ENCODE data around the gene SPATA16. TPM values are rescaled to one million over a fixed set of nuclear protein-coding genes. Genes with fewer than 3 reads are reported as not detected.
"Not testable (repeated sequence)": the region's sequence is repeated elsewhere in the genome, so short reads cannot be mapped to it uniquely, and the experiment has no call there.

Gene SPATA16
- total RNA-seq, 1 experiment from 2014 or later: not detected

DNA sequence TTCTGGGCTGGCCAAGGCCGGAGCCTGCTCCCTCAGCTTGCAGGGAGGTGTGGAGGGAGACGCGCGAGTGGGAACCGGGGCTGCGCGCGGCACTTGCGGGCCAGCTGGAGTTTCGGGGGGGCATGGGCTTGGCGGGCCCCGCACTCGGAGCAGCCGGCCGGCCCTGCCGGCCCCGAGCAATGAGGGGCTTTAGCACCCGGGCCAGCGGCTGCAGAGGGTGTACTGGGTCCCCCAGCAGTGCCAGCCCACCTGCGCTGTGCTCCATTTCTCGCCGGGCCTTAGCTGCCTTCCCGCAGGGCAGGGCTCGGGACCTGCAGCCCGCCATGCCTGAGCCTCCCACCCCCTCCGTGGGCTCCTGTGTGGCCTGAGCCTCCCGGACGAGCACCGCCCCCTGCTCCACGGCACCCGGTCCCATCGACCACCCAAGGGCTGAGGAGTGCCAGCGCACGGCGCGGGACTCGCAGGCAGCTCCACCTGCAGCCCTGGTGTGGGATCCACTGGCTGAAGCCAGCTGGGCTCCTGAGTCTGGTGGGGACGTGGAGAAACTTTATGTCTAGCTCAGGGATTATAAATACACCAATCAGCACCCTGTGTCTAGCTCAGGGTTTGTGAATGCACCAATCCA, 274.2 kb downstream of the SPATA16 start:
- H3K27ac ChIP-seq; H3K4me1 ChIP-seq (replicated peaks); H3K4me3 ChIP-seq; H3K27me3 ChIP-seq (replicated peaks); DNase-seq (ENCODE audit: low read depth in 1 of 2, low spot score in 2 of 2); H3K36me3 ChIP-seq; H3K9me3 ChIP-seq (replicated peaks): not testable (repeated sequence)

DNA sequence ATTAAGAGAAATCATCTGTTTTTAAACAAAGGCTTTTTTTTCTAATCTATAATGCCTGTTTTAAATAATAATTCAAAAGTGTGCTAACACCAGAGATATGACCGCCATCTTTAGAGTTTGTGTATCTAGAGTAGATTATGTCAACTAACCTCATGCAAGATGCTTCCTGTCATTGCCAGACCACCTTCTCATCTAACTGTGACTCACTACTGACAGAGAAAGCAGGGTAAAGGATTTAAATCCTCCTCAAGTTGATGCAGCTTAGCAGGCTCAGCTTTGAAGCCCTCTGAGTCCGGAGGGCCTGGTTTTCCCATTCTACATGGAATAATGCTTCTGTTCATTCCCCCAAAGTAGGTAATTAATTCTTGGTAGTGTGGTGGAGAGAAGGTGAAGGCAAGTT, 282.0 kb downstream of the SPATA16 start:
- Histone ChIP-seq H3K9me3 (replicated peaks) (no peaks in the 10 kb centered on the region; the same call in 1 of the 2 replicates), H3K4me1 (replicated peaks) (peaks cover 35% of the 10 kb centered on the region), H3K4me3 (no peak overlapping the region), H3K36me3 (no peaks in the 10 kb centered on the region), H3K27ac (peak overlapping the region; percentile 19; the same call in 1 of the 2 replicates), H3K27me3 (replicated peaks) (no peaks in the 10 kb centered on the region)
- DNase-seq (ENCODE audit: low read depth in 1 of 2, low spot score in 2 of 2): no peak

DNA sequence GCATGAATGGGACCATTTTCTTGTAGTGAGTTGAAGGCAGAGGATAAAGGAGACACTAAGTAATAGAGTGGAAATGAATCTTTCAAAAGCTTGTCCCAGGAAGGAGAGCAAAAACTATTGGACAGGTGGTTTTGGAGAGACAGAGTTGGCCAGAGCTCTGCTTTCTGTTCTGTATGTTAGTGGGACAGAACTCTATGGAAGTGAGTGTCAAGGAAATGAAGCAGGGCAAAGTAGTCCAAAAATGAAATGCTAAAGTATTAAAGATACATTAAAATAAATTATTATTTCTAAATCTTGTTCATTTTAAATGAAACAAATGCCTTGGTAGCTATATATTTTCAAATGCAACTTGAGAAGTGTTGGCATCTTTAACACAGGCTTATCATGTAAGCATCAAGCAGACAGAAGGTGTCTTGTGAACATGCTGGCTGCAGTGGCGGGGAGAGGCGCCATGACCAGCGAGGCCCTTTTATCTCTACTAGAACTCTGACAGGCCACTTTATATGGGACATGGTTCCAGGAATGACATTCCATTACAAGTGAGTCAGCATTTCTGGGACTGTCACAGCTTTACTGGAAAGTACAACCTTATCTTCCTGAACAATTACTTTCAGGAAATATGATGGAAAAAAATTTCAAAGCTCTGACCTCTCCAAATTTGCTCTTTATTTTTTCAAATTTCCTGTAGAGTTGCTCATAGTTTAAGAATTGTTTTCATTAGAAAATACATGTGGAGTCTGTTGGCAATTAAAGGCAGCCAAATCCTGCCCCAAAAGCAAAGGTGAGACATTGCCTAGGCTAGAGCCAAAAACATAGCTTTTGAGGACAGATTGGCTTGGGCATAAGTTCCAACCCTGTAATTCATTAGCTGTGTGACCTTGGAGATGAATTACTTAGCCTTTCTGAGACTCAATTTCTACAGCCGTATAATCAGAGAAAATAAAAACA, 284.0 kb downstream of the SPATA16 start:
- H3K4me3 ChIP-seq: no peak overlapping the region
- H3K27ac ChIP-seq: peak overlapping the region; percentile 59
- no peaks in the 10 kb centered on the region for H3K36me3 ChIP-seq
- H3K27me3 ChIP-seq (replicated peaks): no peaks in the 10 kb centered on the region
- DNase-seq (ENCODE audit: low read depth in 1 of 2, low spot score in 2 of 2): peak; percentile 45 to 48
- H3K9me3 ChIP-seq (replicated peaks): no peaks in the 10 kb centered on the region; the same call in 1 of the 2 replicates
- peaks cover 35% of the 10 kb centered on the region for H3K4me1 ChIP-seq (replicated peaks)

DNA sequence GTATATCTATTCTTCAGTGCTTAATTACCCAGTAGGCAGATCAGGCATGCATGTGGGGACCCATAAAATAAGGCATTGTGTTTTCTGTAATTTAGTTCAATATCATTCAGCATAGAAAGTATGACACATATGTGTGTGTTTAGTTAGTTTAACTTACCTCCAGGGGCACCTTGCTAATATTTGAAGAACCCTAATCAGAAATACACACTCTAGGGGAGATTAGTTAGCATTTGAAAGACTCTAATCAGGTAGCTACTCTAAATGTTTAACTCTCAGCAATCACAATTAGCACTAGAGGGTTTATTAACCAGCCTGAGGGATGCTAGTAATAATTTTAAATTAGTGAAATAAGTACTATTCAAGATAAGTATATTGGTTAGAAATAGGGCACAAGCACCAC, 286.0 kb downstream of the SPATA16 start:
- Histone ChIP-seq H3K9me3 (replicated peaks) (no peaks in the 10 kb centered on the region; the same call in 1 of the 2 replicates), H3K27ac (no peak overlapping the region), H3K4me1 (replicated peaks) (peaks cover 35% of the 10 kb centered on the region), H3K4me3 (no peak overlapping the region), H3K36me3 (no peaks in the 10 kb centered on the region), H3K27me3 (replicated peaks) (no peaks in the 10 kb centered on the region)
- no peak for DNase-seq (ENCODE audit: low read depth in 1 of 2, low spot score in 2 of 2)

- Histone ChIP-seq H3K9me3 (replicated peaks) (no peaks in the 10 kb centered on the region; the same call in 1 of the 2 replicates), H3K27ac (no peak overlapping the region), H3K36me3 (no peaks in the 10 kb centered on the region), H3K4me1 (replicated peaks) (peaks cover 32% of the 10 kb centered on the region), H3K4me3 (no peak overlapping the region), H3K27me3 (replicated peaks) (no peaks in the 10 kb centered on the region)
- DNase-seq (ENCODE audit: low read depth in 1 of 2, low spot score in 2 of 2): no peak
Observed at GRCh38 chr3:172853921-172854666, 286.9 kb downstream of the SPATA16 start.

DNA sequence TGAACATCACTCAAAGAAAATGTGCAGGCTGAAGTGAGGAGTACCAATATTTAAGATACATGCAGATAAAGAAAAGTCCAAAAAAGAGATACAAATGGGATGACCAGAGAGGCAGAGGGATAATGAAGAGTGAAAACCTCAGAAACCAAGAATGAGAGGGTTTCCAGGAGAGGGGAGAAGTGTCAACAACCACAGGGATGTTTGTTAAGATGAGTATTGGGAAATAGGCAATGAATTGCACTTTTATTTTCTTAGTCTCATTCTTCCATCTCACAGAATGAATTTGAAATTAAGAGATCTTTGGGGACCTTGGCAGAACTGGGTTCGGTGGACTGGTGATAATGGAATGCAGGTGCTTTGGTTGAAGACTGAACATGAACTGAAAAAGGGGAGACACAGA, 288.0 kb downstream of the SPATA16 start:
- no peaks in the 10 kb centered on the region; the same call in 1 of the 2 replicates for H3K9me3 ChIP-seq (replicated peaks)
- H3K4me3 ChIP-seq: no peak overlapping the region
- H3K36me3 ChIP-seq: no peaks in the 10 kb centered on the region
- no peak overlapping the region for H3K27ac ChIP-seq
- peaks cover 30% of the 10 kb centered on the region for H3K4me1 ChIP-seq (replicated peaks)
- no peaks in the 10 kb centered on the region for H3K27me3 ChIP-seq (replicated peaks)
- no peak for DNase-seq (ENCODE audit: low read depth in 1 of 2, low spot score in 2 of 2)

- H3K4me1 ChIP-seq (replicated peaks): peaks cover 36% of the 10 kb centered on the region
- H3K9me3 ChIP-seq (replicated peaks): no peaks in the 10 kb centered on the region
- H3K27ac ChIP-seq: peak overlapping the region; percentile 10; the same call in 1 of the 2 replicates
- no peaks in the 10 kb centered on the region for H3K27me3 ChIP-seq (replicated peaks)
- H3K36me3 ChIP-seq: no peaks in the 10 kb centered on the region
- peak in 1 of 2 experiments; percentile 41 for DNase-seq (ENCODE audit: low read depth in 1 of 2, low spot score in 2 of 2)
- no peak overlapping the region for H3K4me3 ChIP-seq
Observed at GRCh38 chr3:172848910-172849309, 292.1 kb downstream of the SPATA16 start.

DNA sequence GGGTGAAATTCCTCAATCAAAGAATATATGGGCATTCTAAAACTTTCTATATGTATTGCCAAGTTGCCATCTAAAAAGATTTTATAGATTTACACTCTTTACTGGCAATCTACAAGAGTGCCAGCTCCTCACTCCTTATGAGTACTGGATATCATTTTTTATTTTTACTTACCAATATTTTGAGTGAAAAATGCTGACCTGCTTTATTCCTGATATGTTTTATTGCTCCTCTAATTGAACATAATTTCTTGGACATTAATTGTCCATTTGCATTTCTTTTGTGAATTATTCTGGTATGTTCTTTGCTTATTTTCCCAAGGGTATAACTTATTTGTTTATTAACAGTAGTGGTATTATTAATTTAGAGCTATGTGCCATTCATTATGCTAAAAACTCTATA, 293.7 kb downstream of the SPATA16 start:
- no peaks in the 10 kb centered on the region for H3K27me3 ChIP-seq (replicated peaks)
- peak overlapping the region; percentile 18; the same call in 1 of the 2 replicates for H3K27ac ChIP-seq
- H3K4me3 ChIP-seq: no peak overlapping the region
- no peaks in the 10 kb centered on the region for H3K9me3 ChIP-seq (replicated peaks)
- H3K36me3 ChIP-seq: no peaks in the 10 kb centered on the region
- peaks cover 36% of the 10 kb centered on the region for H3K4me1 ChIP-seq (replicated peaks)
- no peak for DNase-seq (ENCODE audit: low read depth in 1 of 2, low spot score in 2 of 2)

GRCh38 chr3:172846706-172847105, 294.3 kb downstream of the SPATA16 start:
- no peaks in the 10 kb centered on the region for H3K36me3 ChIP-seq
- H3K4me1 ChIP-seq (replicated peaks): peaks cover 36% of the 10 kb centered on the region
- H3K4me3 ChIP-seq: no peak overlapping the region
- peak in 1 of 2 experiments; percentile 50 for DNase-seq (ENCODE audit: low read depth in 1 of 2, low spot score in 2 of 2)
- H3K9me3 ChIP-seq (replicated peaks): no peaks in the 10 kb centered on the region
- H3K27me3 ChIP-seq (replicated peaks): no peaks in the 10 kb centered on the region
- peak overlapping the region; percentile 55 for H3K27ac ChIP-seq

GRCh38 chr3:172846103-172846561, 294.9 kb downstream of the SPATA16 start:
- Histone ChIP-seq H3K4me3 (no peak overlapping the region), H3K4me1 (replicated peaks) (peaks cover 36% of the 10 kb centered on the region), H3K27ac (peak overlapping the region; percentile 55), H3K9me3 (replicated peaks) (no peaks in the 10 kb centered on the region), H3K36me3 (no peaks in the 10 kb centered on the region), H3K27me3 (replicated peaks) (no peaks in the 10 kb centered on the region)
- no peak for DNase-seq (ENCODE audit: low read depth in 1 of 2, low spot score in 2 of 2)

DNA sequence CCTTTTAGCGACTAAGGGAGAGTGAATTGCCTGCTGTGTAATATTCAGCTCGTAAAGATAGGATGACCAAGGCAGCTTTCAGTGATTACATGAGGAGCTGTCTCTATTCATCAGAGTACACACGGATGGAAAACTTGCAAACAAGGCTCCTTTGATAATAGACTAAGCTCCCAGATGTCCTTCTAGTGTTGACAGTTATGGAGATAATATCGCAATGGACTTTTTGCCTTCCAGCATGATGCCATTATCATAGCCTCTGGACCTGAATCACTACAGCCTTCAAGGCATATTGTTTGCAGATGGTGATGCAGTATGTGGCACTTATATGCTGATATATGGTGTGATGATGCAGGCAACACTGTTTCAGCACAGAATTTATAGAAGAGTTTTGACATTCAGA, 296.6 kb downstream of the SPATA16 start:
- DNase-seq (ENCODE audit: low read depth in 1 of 2, low spot score in 2 of 2): no peak
- peaks cover 34% of the 10 kb centered on the region for H3K4me1 ChIP-seq (replicated peaks)
- no peak overlapping the region for H3K27ac ChIP-seq
- no peak overlapping the region for H3K4me3 ChIP-seq
- no peaks in the 10 kb centered on the region for H3K27me3 ChIP-seq (replicated peaks)
- H3K9me3 ChIP-seq (replicated peaks): no peaks in the 10 kb centered on the region
- no peaks in the 10 kb centered on the region for H3K36me3 ChIP-seq

DNA sequence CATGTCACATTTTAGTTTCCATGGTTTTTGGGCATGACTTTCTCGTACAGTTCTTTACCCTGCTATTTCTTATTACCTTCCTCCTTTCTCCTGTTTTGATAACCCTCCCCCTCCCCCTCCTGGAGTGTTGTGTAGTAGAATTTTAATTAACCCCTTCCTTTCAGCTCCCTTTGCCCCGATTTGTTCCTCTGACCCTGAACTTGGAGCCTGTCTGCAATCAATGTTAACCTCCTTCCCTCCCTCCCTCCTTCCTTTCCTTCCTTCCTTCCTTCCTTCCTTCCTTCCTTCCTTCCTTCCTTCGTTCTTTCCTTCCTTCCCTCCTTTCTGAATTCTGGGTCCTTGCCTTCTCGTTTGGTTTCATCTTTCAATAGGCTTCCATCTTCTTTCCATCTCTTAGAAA, 300.1 kb downstream of the SPATA16 start:
- Histone ChIP-seq H3K4me1 (replicated peaks) (peaks cover under 1% of the 10 kb centered on the region; the same call in 1 of the 2 replicates), H3K27me3 (replicated peaks) (no peaks in the 10 kb centered on the region), H3K27ac (no peak overlapping the region), H3K4me3 (no peak overlapping the region), H3K36me3 (no peaks in the 10 kb centered on the region), H3K9me3 (replicated peaks) (no peaks in the 10 kb centered on the region)
- DNase-seq (ENCODE audit: low read depth in 1 of 2, low spot score in 2 of 2): no peak

DNA sequence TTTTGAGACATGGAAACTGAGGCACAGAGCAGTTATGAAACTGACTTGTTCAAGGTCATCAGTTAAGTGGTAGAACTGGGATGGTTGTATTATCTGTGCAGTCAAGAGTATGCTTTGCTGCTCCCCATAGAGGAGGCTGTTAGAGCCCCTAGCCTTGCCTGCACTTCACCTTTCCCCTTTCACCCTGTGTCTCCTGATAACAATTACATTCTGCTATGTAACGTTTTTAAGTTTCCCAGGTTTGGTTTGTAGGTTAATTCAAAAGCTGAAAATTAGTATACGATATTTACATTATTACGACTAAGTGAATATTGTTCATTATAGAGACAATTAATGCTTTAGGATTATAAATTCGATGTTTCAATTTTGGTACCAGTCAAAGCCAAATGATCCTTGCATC, 300.6 kb downstream of the SPATA16 start:
- Histone ChIP-seq H3K9me3 (replicated peaks) (no peaks in the 10 kb centered on the region), H3K36me3 (no peaks in the 10 kb centered on the region), H3K4me3 (no peak overlapping the region), H3K27me3 (replicated peaks) (no peaks in the 10 kb centered on the region), H3K4me1 (replicated peaks) (no peaks in the 10 kb centered on the region), H3K27ac (no peak overlapping the region)
- DNase-seq (ENCODE audit: low read depth in 1 of 2, low spot score in 2 of 2): no peak
